GM18499 (cell line): ENCODE data around the gene ZNF536.
"Not testable (repeated sequence)": the region's sequence is repeated elsewhere in the genome, so short reads cannot be mapped to it uniquely, and the experiment has no call there.

Source experiments
- ATAC-seq: cut with Tn5 transposase; IDR thresholded peaks from one replicate; pipeline ENCODE4 v1.9.1; 2021; ENCODE audit warnings: moderate number of reproducible peaks; ENCODE audit not compliant: insufficient read depth, unreplicated experiment

Gene ZNF536

GRCh38 chr19:30407068-30407709 is 35.0 kb downstream of the ZNF536 start:
- ATAC-seq: no peak

- ATAC-seq: no peak
Observed at GRCh38 chr19:30408734-30409301, 36.6 kb downstream of the ZNF536 start.

GRCh38 chr19:30411714-30412113 is 39.5 kb downstream of the ZNF536 start:
- ATAC-seq: no peak

DNA sequence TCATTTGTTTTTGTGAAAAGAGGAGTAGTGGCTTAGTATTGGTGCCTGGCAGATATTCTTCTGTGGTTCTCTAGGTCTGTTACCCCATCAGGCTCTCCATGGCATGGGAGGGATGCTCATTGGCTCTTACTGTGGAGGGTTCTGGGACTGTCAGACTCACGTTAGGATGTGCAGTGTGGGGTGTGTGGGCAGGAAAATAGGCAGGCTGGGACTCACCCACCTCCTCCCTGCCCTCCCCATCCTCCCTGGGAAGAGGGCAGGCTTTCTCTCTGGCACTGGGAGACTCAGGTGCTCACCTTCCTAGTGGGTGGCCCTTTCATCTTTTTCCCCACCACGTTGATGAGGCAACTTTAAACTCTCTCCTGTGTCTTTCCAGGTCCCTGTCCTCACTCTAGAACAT is 44.2 kb downstream of the ZNF536 start:
- ATAC-seq: no peak

DNA sequence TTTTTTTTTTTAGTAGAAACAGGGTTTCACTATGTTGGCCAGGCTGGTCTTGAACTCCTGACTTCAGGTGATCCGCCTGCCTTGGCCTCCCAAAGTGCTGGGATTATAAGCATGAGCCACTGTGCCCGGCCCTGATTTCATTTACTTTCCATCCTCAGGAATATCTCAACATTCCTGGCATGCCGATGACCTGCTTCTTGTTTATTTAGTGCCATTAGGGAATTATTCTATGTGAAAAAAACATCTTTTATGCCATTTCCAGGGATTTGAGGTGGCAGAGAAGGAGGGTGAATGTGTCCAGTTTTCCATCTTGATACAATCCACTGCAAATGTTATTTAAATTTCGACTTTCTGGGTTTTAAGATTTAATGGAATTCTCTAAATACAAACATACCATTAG is 45.0 kb downstream of the ZNF536 start:
- ATAC-seq: not testable (repeated sequence)

- ATAC-seq: no peak
Observed at GRCh38 chr19:30419568-30420180, 47.5 kb downstream of the ZNF536 start.

DNA sequence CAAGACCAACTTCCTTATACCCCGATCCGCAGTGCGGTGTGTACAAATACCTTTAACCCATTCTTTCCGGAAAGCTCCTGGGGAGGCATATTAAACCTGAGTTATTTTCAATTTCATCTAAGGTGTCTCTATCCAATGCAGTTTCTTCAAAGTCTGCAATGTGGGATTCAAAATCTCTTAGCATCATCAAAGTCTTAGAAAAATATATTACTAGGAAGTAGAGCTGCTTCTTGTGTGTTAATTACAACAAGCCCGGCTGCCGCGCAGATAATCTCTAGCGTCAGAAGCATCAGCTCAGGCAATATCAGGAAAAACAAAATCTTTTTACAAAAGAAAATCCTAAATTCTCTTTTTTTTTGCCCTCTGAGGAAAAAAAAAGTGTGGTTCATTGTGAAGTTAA is 48.1 kb downstream of the ZNF536 start:
- no peak for ATAC-seq

- no peak for ATAC-seq
Observed at GRCh38 chr19:30420881-30421280, 48.7 kb downstream of the ZNF536 start.

GRCh38 chr19:30421571-30421970 is 49.4 kb downstream of the ZNF536 start:
- no peak for ATAC-seq

DNA sequence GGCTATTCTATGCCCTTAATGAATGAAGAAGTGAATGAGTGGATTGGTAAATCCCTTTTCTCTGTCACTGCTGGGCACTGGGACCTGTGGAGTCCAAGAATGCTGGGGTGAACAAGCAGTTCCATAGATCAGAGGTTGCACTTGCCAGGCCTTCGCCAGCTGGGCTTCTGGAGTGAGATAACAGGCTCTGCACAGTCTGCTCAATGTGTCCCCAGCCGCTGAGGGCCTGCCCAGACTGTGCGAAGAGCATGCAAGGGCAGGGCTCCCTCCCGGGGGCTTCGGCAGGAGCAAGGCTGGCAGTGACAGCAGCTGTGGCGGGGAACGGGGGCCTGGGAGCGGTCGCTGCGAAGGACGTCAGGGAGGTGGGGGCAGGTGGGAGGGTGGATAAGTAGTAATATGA is 51.3 kb downstream of the ZNF536 start:
- no peak for ATAC-seq

DNA sequence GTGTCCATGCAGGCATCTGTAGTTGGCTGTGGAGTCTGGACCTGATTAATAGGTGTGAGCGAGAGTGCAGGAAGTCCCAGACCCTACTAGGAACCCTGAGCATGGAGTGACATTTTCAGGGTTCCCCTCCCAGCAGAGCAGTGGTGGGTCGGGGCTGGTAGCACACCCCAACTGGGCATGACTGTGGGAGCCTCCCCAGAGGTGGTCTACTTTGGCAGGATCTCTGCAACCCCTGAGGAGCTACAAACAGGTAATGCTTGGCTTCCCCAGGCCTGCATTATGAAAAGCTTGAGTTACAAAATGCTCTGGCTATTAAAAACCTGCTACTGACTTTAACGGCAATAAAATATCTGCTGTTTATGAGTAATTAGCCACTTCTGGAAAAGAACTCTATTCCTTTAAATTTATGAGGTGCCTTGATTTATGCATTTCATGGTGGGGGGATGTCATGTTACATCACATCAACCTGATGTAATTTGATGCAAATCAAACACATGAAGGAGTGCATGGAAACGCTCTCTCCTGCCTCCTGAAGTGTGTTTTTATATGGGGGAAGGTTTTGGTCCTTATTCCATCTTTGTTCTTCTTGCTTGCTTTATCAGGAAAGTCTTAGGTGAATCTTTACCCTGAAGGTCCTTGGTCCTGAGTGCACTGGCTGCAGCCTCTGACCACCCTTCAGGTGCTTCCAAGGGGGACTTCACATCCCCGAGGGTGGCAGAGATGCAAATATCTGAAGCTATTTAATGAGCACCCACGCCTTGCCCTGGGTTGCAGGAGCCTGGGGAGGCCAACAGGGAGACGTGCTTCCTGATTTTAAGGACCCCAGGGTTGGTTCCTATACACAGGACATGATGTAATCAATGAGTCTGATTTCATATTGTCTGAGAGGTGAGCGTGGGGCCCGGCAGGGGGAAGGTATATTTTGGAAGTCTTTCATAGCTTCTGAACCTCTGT is 54.0 kb downstream of the ZNF536 start:
- ATAC-seq: no peak

GRCh38 chr19:30426864-30427263 is 54.7 kb downstream of the ZNF536 start:
- ATAC-seq: no peak

DNA sequence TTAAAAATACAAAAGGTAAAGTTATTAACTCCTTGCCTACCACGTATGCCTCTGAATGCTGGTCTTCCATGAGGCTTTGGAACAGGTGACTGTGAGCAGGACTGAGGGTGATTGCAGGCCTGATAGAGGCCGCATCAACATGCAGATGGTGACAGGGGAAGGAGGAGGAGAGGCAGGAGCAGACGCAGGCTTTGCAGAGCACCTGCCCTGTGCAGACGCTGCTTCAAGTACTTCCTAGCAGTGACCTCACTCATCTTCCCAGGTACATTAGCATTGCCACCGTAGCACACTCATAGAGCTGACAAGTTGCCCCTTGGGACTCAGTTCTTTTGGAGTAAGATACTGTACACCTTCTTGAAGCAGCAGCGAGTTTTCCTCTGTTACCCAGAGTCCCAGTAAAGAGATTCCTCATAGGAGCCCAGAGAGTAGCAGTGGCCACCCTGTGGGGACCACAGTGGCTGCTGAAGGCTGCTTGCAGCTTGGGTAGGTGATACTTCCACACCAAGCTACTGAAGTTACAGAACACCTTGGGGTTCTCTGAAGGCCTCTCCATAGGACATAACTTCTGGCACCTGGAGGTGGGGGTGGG is 56.0 kb downstream of the ZNF536 start:
- ATAC-seq: no peak

GRCh38 chr19:30428844-30429243 is 56.7 kb downstream of the ZNF536 start:
- no peak for ATAC-seq

GRCh38 chr19:30430206-30430734 is 58.1 kb downstream of the ZNF536 start:
- no peak for ATAC-seq

DNA sequence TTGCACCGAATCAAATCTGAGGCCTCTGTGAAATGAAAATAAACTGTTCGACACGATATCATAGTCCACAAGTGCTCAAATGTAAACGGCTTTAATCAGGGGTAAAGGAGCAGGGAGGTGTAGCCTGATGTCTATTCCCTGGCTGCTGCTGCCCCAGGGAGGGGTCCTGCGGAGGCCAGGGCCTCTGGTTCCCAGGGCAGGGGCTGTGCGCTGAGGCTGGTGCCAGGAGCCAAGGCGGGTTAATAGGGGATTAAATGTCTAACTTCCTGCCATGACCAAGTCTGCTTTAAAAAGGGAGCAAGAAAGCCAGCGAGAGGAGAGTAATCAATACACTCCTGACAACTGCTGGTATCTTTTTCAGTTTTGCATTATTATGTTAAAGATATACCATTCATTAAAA is 59.4 kb downstream of the ZNF536 start:
- no peak for ATAC-seq

- ATAC-seq: no peak
Observed at GRCh38 chr19:30434797-30435594, 62.8 kb downstream of the ZNF536 start.

DNA sequence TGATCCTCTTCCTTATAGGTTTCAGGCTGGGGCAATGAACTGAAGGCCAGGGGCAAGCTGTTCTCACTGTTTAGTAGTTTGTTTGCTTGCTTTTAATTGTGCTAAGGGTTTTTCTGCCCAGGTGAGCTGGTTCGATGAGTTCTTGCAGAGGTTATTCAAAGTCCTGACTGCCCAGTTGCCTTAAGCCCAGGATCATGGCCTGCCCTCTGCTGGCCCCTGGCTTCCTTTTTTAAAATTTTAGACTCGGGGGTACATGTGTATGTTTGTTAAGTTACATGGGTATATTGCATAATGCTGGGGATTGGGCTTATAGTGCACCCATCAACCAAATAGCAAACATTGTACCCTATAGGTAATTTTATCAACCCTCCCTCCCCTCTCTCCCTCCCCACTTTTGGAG is 65.7 kb downstream of the ZNF536 start:
- ATAC-seq: no peak

DNA sequence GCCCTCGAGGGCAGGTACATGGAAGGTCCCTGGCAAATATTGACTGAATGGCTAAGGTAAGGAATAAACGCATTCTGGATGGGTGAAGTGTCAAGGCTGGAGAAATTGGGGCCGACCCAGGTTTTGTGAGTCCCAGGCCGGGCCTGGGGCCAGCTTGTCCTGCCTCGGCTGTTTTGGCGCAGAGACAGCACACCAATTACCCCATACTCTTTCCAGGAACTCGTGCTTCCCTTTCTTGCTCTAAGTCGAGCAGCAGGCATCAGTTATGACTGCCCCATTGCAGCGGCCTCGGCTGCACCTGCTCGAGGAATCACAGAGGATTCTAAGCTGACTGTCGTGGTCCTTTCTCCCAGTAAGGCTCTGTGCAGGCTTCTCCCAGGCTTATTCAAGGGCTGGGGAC is 67.1 kb downstream of the ZNF536 start:
- ATAC-seq: no peak

DNA sequence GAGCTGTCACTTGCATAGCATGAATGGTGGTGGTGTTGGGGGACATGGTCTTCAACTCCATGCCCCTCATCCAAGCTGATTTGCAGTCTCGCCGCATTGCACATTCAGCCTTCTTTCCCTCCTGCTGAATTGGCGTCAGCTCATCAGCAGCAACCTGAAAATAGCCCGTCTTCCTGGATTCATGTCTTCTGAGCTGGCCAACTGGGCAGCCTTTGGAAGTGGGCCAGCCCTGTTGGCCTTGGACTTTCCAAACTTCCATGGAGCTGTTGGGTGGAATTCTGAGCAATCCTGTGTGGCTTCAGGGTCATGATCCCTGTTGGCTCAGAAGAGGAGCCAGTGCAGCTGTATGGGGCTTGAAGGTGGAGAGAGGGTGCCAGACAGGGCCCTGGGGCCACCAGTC is 68.8 kb downstream of the ZNF536 start:
- ATAC-seq: no peak
